Left ventricle myocardium inferior (tissue), 1 donor: ENCODE data around the gene SCNN1A. TPM values are rescaled to one million over a fixed set of nuclear protein-coding genes. Genes with fewer than 3 reads are reported as not detected.
"Not testable (repeated sequence)": the region's sequence is repeated elsewhere in the genome, so short reads cannot be mapped to it uniquely, and the experiment has no call there.

Experiments used
- DNase-seq: peaks from one replicate; pipeline ENCODE4 v3.0.0-alpha.2; 2020
- H3K27ac ChIP-seq: fragments of 200-600 bp; replicated peaks from 2 replicates; pipeline ENCODE4 v1.8.0; 2021
- H3K27me3 ChIP-seq: fragments of 200-600 bp; 2 replicates; pipeline ENCODE4 v1.8.0; 2021; ENCODE audit warnings: low read depth
- H3K36me3 ChIP-seq: fragments of 200-600 bp; 2 replicates; pipeline ENCODE4 v1.8.0; 2021
- H3K4me1 ChIP-seq: fragments of 200-600 bp; 2 replicates; pipeline ENCODE4 v1.8.0; 2021
- H3K4me3 ChIP-seq: fragments of 200-600 bp; 2 replicates; pipeline ENCODE4 v1.8.0; 2021; ENCODE audit warnings: mild to moderate bottlenecking, moderate library complexity
- H3K9me3 ChIP-seq: fragments of 200-600 bp; replicated peaks from 2 replicates; pipeline ENCODE4 v1.8.0; 2021
- CTCF ChIP-seq: fragments of 200-600 bp; IDR thresholded peaks from 2 replicates; pipeline ENCODE4 v1.8.0; 2021; ENCODE audit warnings: antibody characterized with exemption, mild to moderate bottlenecking, borderline replicate concordance
- intact Hi-C: fragments of 100-400 bp; cut with micrococcal nuclease; formaldehyde crosslinking; loops from one replicate; pipeline ENCODE4 v1.11.0; 2022
- total RNA-seq: library from RNA; stranded (reverse); fragmentation: NEBNext Ultra II Directional; extraction: Animal tissue kit (Norgen Biotek cat#: 25700); gene quantifications from one replicate; pipeline ENCODE4 v1.2.1, GENCODE V29; 2021
- donor health status: DM: no; HTN: yes; CAD: no; lungs with severe emphysema.

SCNN1A gene
- total RNA-seq, 1 donor from 2014 or later = 0.22 TPM

- Histone ChIP-seq H3K27ac (peak overlapping the region; percentile 99), H3K27me3 (no peaks in the 10 kb centered on the region), H3K9me3 (no peaks in the 10 kb centered on the region), H3K4me3 (peak overlapping the region; percentile 90), H3K36me3 (peaks cover 8% of the 10 kb centered on the region), H3K4me1 (peaks cover 99% of the 10 kb centered on the region)
- DNase-seq = no peak
- no peak for TF ChIP-seq CTCF
- intact Hi-C loops = loop anchor here (10.0 kb wide), 1 partner anchor 46 kb away; the partner anchor contains the start of gene LTBR
Observed at GRCh38 chr12:6338955-6339354, 36.4 kb downstream of the SCNN1A start.

GRCh38 chr12:6338536-6338935 lies 36.8 kb downstream of the SCNN1A start:
- intact Hi-C loops = loop anchor here (10.0 kb wide), 1 partner anchor 46 kb away; the partner anchor contains the start of gene LTBR
- not testable (repeated sequence) for H3K27me3 ChIP-seq, DNase-seq, H3K9me3 ChIP-seq
- peak overlapping the region; percentile 99 for H3K27ac ChIP-seq
- peaks cover 99% of the 10 kb centered on the region for H3K4me1 ChIP-seq
- H3K36me3 ChIP-seq = peaks cover 12% of the 10 kb centered on the region
- peak overlapping the region; percentile 90 for H3K4me3 ChIP-seq

GRCh38 chr12:6337958-6338433 lies 37.4 kb downstream of the SCNN1A start:
- H3K9me3 ChIP-seq = no peaks in the 10 kb centered on the region
- peak overlapping the region; percentile 90 for H3K4me3 ChIP-seq
- H3K36me3 ChIP-seq = peaks cover 18% of the 10 kb centered on the region
- no peak for TF ChIP-seq CTCF
- no peaks in the 10 kb centered on the region for H3K27me3 ChIP-seq
- intact Hi-C loops = loop anchor here (10.0 kb wide), 1 partner anchor 47 kb away; the partner anchor contains the start of gene LTBR
- peak overlapping the region; percentile 99 for H3K27ac ChIP-seq
- H3K4me1 ChIP-seq = peaks cover 99% of the 10 kb centered on the region
- no peak for DNase-seq

GRCh38 chr12:6336889-6337853 lies 38.2 kb downstream of the SCNN1A start:
- intact Hi-C loops = loop anchor here (10.0 kb wide), 1 partner anchor 48 kb away; the partner anchor contains the start of gene LTBR
- Histone ChIP-seq H3K36me3 (peaks cover 26% of the 10 kb centered on the region), H3K27ac (peak overlapping the region; percentile 99), H3K4me1 (peaks cover 93% of the 10 kb centered on the region), H3K27me3 (no peaks in the 10 kb centered on the region), H3K9me3 (no peaks in the 10 kb centered on the region), H3K4me3 (peak overlapping the region; percentile 90)
- DNase-seq = no peak
- TF ChIP-seq CTCF = no peak

GRCh38 chr12:6336079-6336888 lies 39.1 kb downstream of the SCNN1A start:
- Histone ChIP-seq H3K4me1 (peaks cover 88% of the 10 kb centered on the region), H3K27ac (peak overlapping the region; percentile 99), H3K4me3 (peak overlapping the region; percentile 90), H3K27me3 (no peaks in the 10 kb centered on the region), H3K36me3 (peaks cover 35% of the 10 kb centered on the region), H3K9me3 (no peaks in the 10 kb centered on the region)
- peak; percentile 93 for DNase-seq
- TF ChIP-seq CTCF = no peak
- intact Hi-C loops = loop anchor here (10.0 kb wide), 1 partner anchor 49 kb away; the partner anchor contains the start of gene LTBR
